HEK293 (cell line): ENCODE data around the gene MCRIP1.

Experiments
- BCL11A ChIP-seq: fragments of 450-650 bp; formaldehyde crosslinking; IDR thresholded peaks from 2 replicates; pipeline ENCODE4 v1.5.1; 2016; ENCODE audit warnings: low read depth, missing biosample characterization, missing genetic modification characterization
- GLIS2 ChIP-seq: fragments of 450-650 bp; formaldehyde crosslinking; IDR thresholded peaks from 2 replicates; pipeline ENCODE4 v1.5.1; 2016; ENCODE audit warnings: missing biosample characterization, missing genetic modification characterization
- HOXD13 ChIP-seq: sonication (generic); formaldehyde crosslinking; IDR thresholded peaks from 2 replicates; pipeline ENCODE4 v1.8.0; 2022; ENCODE audit warnings: missing genetic modification reagents, borderline replicate concordance
- RBAK ChIP-seq: fragments of 450-650 bp; formaldehyde crosslinking; IDR thresholded peaks from 2 replicates; pipeline ENCODE4 v1.5.1; 2016; ENCODE audit warnings: missing biosample characterization, missing genetic modification characterization
- YY2 ChIP-seq: fragments of 450-650 bp; formaldehyde crosslinking; IDR thresholded peaks from 2 replicates; pipeline ENCODE4 v1.5.1; 2016; ENCODE audit warnings: missing biosample characterization, missing genetic modification characterization
- ZBTB21 ChIP-seq: fragments of 450-650 bp; formaldehyde crosslinking; IDR thresholded peaks from 2 replicates; pipeline ENCODE4 v1.5.1; 2017; ENCODE audit warnings: missing biosample characterization, missing genetic modification characterization
- ZNF155 ChIP-seq: fragments of 450-650 bp; formaldehyde crosslinking; IDR thresholded peaks from 2 replicates; pipeline ENCODE4 v1.5.1; 2016; ENCODE audit warnings: missing biosample characterization, missing genetic modification characterization
- ZNF16 ChIP-seq: fragments of 450-650 bp; formaldehyde crosslinking; IDR thresholded peaks from 2 replicates; pipeline ENCODE4 v1.5.1; 2016; ENCODE audit warnings: low read depth, missing biosample characterization, missing genetic modification characterization
- ZNF169 ChIP-seq: fragments of 450-650 bp; formaldehyde crosslinking; IDR thresholded peaks from 2 replicates; pipeline ENCODE4 v1.5.1; 2016; ENCODE audit warnings: missing biosample characterization, missing genetic modification characterization
- ZNF324 ChIP-seq: fragments of 450-650 bp; formaldehyde crosslinking; IDR thresholded peaks from 2 replicates; pipeline ENCODE4 v1.5.1; 2016; ENCODE audit warnings: missing biosample characterization, missing genetic modification characterization
- ZNF529 ChIP-seq: fragments of 450-650 bp; formaldehyde crosslinking; IDR thresholded peaks from 2 replicates; pipeline ENCODE4 v1.5.1; 2017; ENCODE audit warnings: missing genetic modification characterization, missing biosample characterization; ENCODE audit not compliant: insufficient replicate concordance
- ZNF530 ChIP-seq: fragments of 450-650 bp; formaldehyde crosslinking; IDR thresholded peaks from 2 replicates; pipeline ENCODE4 v1.5.1; 2016; ENCODE audit warnings: low read depth, missing biosample characterization, missing genetic modification characterization
- ZNF561 ChIP-seq: fragments of 450-650 bp; IDR thresholded peaks from 2 replicates; pipeline ENCODE4 v1.5.1; 2018; ENCODE audit warnings: missing biosample characterization, missing genetic modification characterization, borderline replicate concordance
- ZNF571 ChIP-seq: fragments of 450-650 bp; formaldehyde crosslinking; IDR thresholded peaks from 2 replicates; pipeline ENCODE4 v1.5.0; 2017; ENCODE audit warnings: missing biosample characterization, missing genetic modification characterization
- ZNF621 ChIP-seq: fragments of 450-650 bp; formaldehyde crosslinking; IDR thresholded peaks from 2 replicates; pipeline ENCODE4 v1.5.1; 2017; ENCODE audit warnings: missing biosample characterization, missing genetic modification characterization
- ZNF654 ChIP-seq: fragments of 450-650 bp; formaldehyde crosslinking; IDR thresholded peaks from 2 replicates; pipeline ENCODE4 v1.5.1; 2016; ENCODE audit warnings: low read depth, missing biosample characterization, missing genetic modification characterization
- ZNF677 ChIP-seq: fragments of 450-650 bp; IDR thresholded peaks from 2 replicates; pipeline ENCODE4 v1.5.0; 2018; ENCODE audit warnings: missing biosample characterization, mild to moderate bottlenecking, missing genetic modification characterization, moderate library complexity
- ZNF776 ChIP-seq: fragments of 450-650 bp; formaldehyde crosslinking; IDR thresholded peaks from 2 replicates; pipeline ENCODE4 v1.5.0; 2017; ENCODE audit warnings: missing biosample characterization, missing genetic modification characterization, borderline replicate concordance
- ZSCAN16 ChIP-seq: fragments of 450-650 bp; formaldehyde crosslinking; IDR thresholded peaks from 2 replicates; pipeline ENCODE4 v1.5.1; 2016; ENCODE audit warnings: missing biosample characterization, missing genetic modification characterization
- TF ChIP-seq, protein P1 (sequence below): fragments of 450-650 bp; formaldehyde crosslinking; IDR thresholded peaks from 2 replicates; pipeline ENCODE4 v1.5.1; 2017; ENCODE audit warnings: missing biosample characterization, missing genetic modification characterization
- TF ChIP-seq, protein P2 (sequence below): fragments of 450-650 bp; formaldehyde crosslinking; IDR thresholded peaks from 2 replicates; pipeline ENCODE4 v1.5.1; 2017; ENCODE audit warnings: missing biosample characterization, missing genetic modification characterization
- TF ChIP-seq, protein P3 (sequence below): fragments of 450-650 bp; formaldehyde crosslinking; conservative IDR thresholded peaks from 2 replicates; pipeline ENCODE4 v1.5.1; 2016; ENCODE audit warnings: low read depth, missing biosample characterization, missing genetic modification characterization
- TF ChIP-seq, protein P4 (sequence below): fragments of 450-650 bp; formaldehyde crosslinking; IDR thresholded peaks from 2 replicates; pipeline ENCODE4 v1.5.1; 2016; ENCODE audit warnings: missing biosample characterization, missing genetic modification characterization
- TF ChIP-seq, protein P5 (sequence below): fragments of 450-650 bp; formaldehyde crosslinking; IDR thresholded peaks from 2 replicates; pipeline ENCODE4 v1.5.1; 2016; ENCODE audit warnings: missing biosample characterization, missing genetic modification characterization, low read depth
- TF ChIP-seq, protein P6 (sequence below): fragments of 450-650 bp; formaldehyde crosslinking; IDR thresholded peaks from 2 replicates; pipeline ENCODE4 v1.5.1; 2016; ENCODE audit warnings: missing biosample characterization, missing genetic modification characterization

The MCRIP1 gene

DNA sequence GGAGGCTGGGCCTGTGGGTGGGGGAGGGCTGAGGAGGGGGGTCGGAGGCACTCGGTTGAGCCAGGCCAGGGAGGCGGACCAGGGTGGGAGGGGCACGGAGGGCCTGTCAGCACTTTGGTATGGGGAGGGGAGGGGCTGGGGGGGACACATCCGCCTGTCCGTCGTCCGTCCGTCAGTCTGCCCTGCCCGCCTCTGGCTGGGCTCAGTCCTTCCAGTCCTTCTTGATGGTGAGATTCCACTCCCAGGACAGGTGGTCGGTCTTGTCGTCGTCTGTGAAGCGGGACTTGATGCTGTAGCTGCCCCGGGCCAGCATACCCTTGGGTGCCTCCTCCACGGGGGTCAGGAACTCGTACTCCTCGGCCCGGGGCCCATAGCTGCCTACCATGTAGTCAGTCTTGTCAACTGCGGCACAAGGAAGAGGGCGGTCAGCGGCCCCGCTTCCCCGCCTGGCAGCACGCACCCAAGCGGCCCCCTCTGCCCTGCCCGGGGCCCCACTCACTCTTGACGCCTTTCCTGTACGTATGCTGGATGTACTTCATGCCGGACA lies 35.7 kb upstream of the MCRIP1 start (continued):
- TF ChIP-seq, protein P1, sequence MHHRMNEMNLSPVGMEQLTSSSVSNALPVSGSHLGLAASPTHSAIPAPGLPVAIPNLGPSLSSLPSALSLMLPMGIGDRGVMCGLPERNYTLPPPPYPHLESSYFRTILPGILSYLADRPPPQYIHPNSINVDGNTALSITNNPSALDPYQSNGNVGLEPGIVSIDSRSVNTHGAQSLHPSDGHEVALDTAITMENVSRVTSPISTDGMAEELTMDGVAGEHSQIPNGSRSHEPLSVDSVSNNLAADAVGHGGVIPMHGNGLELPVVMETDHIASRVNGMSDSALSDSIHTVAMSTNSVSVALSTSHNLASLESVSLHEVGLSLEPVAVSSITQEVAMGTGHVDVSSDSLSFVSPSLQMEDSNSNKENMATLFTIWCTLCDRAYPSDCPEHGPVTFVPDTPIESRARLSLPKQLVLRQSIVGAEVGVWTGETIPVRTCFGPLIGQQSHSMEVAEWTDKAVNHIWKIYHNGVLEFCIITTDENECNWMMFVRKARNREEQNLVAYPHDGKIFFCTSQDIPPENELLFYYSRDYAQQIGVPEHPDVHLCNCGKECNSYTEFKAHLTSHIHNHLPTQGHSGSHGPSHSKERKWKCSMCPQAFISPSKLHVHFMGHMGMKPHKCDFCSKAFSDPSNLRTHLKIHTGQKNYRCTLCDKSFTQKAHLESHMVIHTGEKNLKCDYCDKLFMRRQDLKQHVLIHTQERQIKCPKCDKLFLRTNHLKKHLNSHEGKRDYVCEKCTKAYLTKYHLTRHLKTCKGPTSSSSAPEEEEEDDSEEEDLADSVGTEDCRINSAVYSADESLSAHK (tag by site-specific recombination), result no peak
- TF ChIP-seq ZNF16 (tag by site-specific recombination), result no peak
- TF ChIP-seq ZNF677, result no peak
- TF ChIP-seq HOXD13 (CRISPR knock-in tag), result no peak
- TF ChIP-seq, protein P2, sequence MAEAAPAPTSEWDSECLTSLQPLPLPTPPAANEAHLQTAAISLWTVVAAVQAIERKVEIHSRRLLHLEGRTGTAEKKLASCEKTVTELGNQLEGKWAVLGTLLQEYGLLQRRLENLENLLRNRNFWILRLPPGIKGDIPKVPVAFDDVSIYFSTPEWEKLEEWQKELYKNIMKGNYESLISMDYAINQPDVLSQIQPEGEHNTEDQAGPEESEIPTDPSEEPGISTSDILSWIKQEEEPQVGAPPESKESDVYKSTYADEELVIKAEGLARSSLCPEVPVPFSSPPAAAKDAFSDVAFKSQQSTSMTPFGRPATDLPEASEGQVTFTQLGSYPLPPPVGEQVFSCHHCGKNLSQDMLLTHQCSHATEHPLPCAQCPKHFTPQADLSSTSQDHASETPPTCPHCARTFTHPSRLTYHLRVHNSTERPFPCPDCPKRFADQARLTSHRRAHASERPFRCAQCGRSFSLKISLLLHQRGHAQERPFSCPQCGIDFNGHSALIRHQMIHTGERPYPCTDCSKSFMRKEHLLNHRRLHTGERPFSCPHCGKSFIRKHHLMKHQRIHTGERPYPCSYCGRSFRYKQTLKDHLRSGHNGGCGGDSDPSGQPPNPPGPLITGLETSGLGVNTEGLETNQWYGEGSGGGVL (tag by site-specific recombination), result peak; percentile 57; the same call in 1 of the 2 replicates
- TF ChIP-seq, protein P3, sequence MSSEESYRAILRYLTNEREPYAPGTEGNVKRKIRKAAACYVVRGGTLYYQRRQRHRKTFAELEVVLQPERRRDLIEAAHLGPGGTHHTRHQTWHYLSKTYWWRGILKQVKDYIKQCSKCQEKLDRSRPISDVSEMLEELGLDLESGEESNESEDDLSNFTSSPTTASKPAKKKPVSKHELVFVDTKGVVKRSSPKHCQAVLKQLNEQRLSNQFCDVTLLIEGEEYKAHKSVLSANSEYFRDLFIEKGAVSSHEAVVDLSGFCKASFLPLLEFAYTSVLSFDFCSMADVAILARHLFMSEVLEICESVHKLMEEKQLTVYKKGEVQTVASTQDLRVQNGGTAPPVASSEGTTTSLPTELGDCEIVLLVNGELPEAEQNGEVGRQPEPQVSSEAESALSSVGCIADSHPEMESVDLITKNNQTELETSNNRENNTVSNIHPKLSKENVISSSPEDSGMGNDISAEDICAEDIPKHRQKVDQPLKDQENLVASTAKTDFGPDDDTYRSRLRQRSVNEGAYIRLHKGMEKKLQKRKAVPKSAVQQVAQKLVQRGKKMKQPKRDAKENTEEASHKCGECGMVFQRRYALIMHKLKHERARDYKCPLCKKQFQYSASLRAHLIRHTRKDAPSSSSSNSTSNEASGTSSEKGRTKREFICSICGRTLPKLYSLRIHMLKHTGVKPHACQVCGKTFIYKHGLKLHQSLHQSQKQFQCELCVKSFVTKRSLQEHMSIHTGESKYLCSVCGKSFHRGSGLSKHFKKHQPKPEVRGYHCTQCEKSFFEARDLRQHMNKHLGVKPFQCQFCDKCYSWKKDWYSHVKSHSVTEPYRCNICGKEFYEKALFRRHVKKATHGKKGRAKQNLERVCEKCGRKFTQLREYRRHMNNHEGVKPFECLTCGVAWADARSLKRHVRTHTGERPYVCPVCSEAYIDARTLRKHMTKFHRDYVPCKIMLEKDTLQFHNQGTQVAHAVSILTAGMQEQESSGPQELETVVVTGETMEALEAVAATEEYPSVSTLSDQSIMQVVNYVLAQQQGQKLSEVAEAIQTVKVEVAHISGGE (tag by site-specific recombination), result peak; percentile 32; the same call in 1 of the 2 replicates
- TF ChIP-seq ZBTB21 (tag by site-specific recombination), result no peak
- no peak for TF ChIP-seq ZNF561
- no peak for TF ChIP-seq YY2 (tag by site-specific recombination)
- TF ChIP-seq ZNF155 (tag by site-specific recombination), result no peak
- TF ChIP-seq RBAK, result no peak
- no peak for TF ChIP-seq ZNF654 (tag by site-specific recombination)
- TF ChIP-seq, protein P4, sequence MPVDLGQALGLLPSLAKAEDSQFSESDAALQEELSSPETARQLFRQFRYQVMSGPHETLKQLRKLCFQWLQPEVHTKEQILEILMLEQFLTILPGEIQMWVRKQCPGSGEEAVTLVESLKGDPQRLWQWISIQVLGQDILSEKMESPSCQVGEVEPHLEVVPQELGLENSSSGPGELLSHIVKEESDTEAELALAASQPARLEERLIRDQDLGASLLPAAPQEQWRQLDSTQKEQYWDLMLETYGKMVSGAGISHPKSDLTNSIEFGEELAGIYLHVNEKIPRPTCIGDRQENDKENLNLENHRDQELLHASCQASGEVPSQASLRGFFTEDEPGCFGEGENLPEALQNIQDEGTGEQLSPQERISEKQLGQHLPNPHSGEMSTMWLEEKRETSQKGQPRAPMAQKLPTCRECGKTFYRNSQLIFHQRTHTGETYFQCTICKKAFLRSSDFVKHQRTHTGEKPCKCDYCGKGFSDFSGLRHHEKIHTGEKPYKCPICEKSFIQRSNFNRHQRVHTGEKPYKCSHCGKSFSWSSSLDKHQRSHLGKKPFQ, result no peak
- TF ChIP-seq GLIS2, result no peak
- TF ChIP-seq ZNF571, result no peak
- no peak for TF ChIP-seq ZNF529 (tag by site-specific recombination)
- TF ChIP-seq ZNF776 (tag by site-specific recombination), result no peak
- no peak for TF ChIP-seq ZNF169 (tag by site-specific recombination)
- TF ChIP-seq, protein P5, sequence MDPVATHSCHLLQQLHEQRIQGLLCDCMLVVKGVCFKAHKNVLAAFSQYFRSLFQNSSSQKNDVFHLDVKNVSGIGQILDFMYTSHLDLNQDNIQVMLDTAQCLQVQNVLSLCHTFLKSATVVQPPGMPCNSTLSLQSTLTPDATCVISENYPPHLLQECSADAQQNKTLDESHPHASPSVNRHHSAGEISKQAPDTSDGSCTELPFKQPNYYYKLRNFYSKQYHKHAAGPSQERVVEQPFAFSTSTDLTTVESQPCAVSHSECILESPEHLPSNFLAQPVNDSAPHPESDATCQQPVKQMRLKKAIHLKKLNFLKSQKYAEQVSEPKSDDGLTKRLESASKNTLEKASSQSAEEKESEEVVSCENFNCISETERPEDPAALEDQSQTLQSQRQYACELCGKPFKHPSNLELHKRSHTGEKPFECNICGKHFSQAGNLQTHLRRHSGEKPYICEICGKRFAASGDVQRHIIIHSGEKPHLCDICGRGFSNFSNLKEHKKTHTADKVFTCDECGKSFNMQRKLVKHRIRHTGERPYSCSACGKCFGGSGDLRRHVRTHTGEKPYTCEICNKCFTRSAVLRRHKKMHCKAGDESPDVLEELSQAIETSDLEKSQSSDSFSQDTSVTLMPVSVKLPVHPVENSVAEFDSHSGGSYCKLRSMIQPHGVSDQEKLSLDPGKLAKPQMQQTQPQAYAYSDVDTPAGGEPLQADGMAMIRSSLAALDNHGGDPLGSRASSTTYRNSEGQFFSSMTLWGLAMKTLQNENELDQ (tag by site-specific recombination), result no peak
- TF ChIP-seq, protein P6, sequence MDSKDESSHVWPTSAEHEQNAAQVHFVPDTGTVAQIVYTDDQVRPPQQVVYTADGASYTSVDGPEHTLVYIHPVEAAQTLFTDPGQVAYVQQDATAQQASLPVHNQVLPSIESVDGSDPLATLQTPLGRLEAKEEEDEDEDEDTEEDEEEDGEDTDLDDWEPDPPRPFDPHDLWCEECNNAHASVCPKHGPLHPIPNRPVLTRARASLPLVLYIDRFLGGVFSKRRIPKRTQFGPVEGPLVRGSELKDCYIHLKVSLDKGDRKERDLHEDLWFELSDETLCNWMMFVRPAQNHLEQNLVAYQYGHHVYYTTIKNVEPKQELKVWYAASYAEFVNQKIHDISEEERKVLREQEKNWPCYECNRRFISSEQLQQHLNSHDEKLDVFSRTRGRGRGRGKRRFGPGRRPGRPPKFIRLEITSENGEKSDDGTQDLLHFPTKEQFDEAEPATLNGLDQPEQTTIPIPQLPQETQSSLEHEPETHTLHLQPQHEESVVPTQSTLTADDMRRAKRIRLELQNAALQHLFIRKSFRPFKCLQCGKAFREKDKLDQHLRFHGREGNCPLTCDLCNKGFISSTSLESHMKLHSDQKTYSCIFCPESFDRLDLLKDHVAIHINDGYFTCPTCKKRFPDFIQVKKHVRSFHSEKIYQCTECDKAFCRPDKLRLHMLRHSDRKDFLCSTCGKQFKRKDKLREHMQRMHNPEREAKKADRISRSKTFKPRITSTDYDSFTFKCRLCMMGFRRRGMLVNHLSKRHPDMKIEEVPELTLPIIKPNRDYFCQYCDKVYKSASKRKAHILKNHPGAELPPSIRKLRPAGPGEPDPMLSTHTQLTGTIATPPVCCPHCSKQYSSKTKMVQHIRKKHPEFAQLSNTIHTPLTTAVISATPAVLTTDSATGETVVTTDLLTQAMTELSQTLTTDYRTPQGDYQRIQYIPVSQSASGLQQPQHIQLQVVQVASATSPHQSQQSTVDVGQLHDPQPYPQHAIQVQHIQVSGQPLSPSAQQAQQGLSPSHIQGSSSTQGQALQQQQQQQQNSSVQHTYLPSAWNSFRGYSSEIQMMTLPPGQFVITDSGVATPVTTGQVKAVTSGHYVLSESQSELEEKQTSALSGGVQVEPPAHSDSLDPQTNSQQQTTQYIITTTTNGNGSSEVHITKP, result 0 out of 2 replicates have a peak, but pooled peaks have one; percentile 9
- TF ChIP-seq ZNF621 (tag by site-specific recombination), result no peak
- TF ChIP-seq BCL11A (tag by site-specific recombination), result peak; percentile 17; the same call in 1 of the 2 replicates
- no peak for TF ChIP-seq ZSCAN16 (tag by site-specific recombination)
- TF ChIP-seq ZNF324 (tag by site-specific recombination), result no peak
- TF ChIP-seq ZNF530 (tag by site-specific recombination), result no peak
